HEK293 (cell line): Measurements from ENCODE around the gene PLEKHJ1.

ENCODE experiments used
- CTCF ChIA-PET: fragments of 350-600 bp; formaldehyde crosslinking; extraction: SDS; loops from one replicate; lab custom pipeline; 2021; ENCODE audit warnings: antibody characterized with exemption; lab: Yijun Ruan, JAX
- POLR2A ChIA-PET: fragments of 300-600 bp; formaldehyde crosslinking; extraction: SDS; loops from one replicate; lab custom pipeline; 2020; ENCODE audit warnings: antibody characterized with exemption, inconsistent platforms; lab: Yijun Ruan, JAX
- H3K27ac ChIP-seq: fragments of 200-500 bp; sonication (Bioruptor generic); 2 replicates; pipeline ENCODE4 v1.5.1; 2014; ENCODE audit warnings: low read depth, low read length, control low read depth, inconsistent platforms; ENCODE audit errors: extremely low read depth
- H3K36me3 ChIP-seq, 2 experiments: fragments of 200-500 bp in 1 of 2; sonication (Bioruptor generic) in 1 of 2; 1 replicate in 1 of 2; 2 replicates in 1 of 2; pipeline ENCODE4 v1.5.1; 2014 to 2017; ENCODE audit warnings: inconsistent platforms in 2 of 2, low read length in 2 of 2; ENCODE audit not compliant: control insufficient read depth in 2 of 2, insufficient read depth in 1 of 2
- H3K4me1 ChIP-seq: fragments of 200-500 bp; sonication (Bioruptor generic); 2 replicates; pipeline ENCODE4 v1.5.1; 2014; ENCODE audit warnings: mild to moderate bottlenecking, low read length, inconsistent platforms; ENCODE audit not compliant: control insufficient read depth, insufficient read depth
- H3K4me3 ChIP-seq: 2 replicates; pipeline ENCODE4 v1.5.1; 2011; ENCODE audit warnings: low read depth, mild to moderate bottlenecking, control low read depth, low read length, moderate library complexity
- H3K9me3 ChIP-seq: fragments of 200-500 bp; sonication (Bioruptor generic); 2 replicates; pipeline ENCODE4 v1.5.1; 2014; ENCODE audit warnings: low read depth, low read length, inconsistent platforms; ENCODE audit not compliant: control insufficient read depth, insufficient read depth
- GLI4 ChIP-seq: fragments of 450-650 bp; formaldehyde crosslinking; IDR thresholded peaks from 2 replicates; pipeline ENCODE4 v1.5.1; 2016; ENCODE audit warnings: missing biosample characterization, missing genetic modification characterization
- GLIS1 ChIP-seq: fragments of 450-650 bp; formaldehyde crosslinking; IDR thresholded peaks from 2 replicates; pipeline ENCODE4 v1.5.1; 2016; ENCODE audit warnings: missing biosample characterization, missing genetic modification characterization
- KLF7 ChIP-seq: fragments of 450-650 bp; formaldehyde crosslinking; IDR thresholded peaks from 2 replicates; pipeline ENCODE4 v1.5.1; 2016; ENCODE audit warnings: missing biosample characterization, missing genetic modification characterization, borderline replicate concordance
- MYNN ChIP-seq: fragments of 450-650 bp; formaldehyde crosslinking; IDR thresholded peaks from 2 replicates; pipeline ENCODE4 v1.5.1; 2016; ENCODE audit warnings: missing biosample characterization, missing genetic modification characterization, borderline replicate concordance
- OVOL3 ChIP-seq: fragments of 450-650 bp; formaldehyde crosslinking; IDR thresholded peaks from 2 replicates; pipeline ENCODE4 v1.5.1; 2016; ENCODE audit warnings: missing biosample characterization, missing genetic modification characterization
- PRDM1 ChIP-seq: fragments of 450-650 bp; formaldehyde crosslinking; IDR thresholded peaks from 2 replicates; pipeline ENCODE4; 2016; ENCODE audit warnings: missing biosample characterization, missing genetic modification characterization
- SCRT1 ChIP-seq: fragments of 450-650 bp; formaldehyde crosslinking; IDR thresholded peaks from 2 replicates; pipeline ENCODE4 v1.5.1; 2016; ENCODE audit warnings: missing biosample characterization, missing genetic modification characterization, borderline replicate concordance
- SCRT2 ChIP-seq: fragments of 450-650 bp; formaldehyde crosslinking; IDR thresholded peaks from 2 replicates; pipeline ENCODE4 v1.5.1; 2016; ENCODE audit warnings: missing biosample characterization, missing genetic modification characterization
- WT1 ChIP-seq: fragments of 450-650 bp; formaldehyde crosslinking; IDR thresholded peaks from 2 replicates; pipeline ENCODE4 v1.5.1; 2016; ENCODE audit warnings: missing biosample characterization, missing genetic modification characterization
- ZBTB8A ChIP-seq: fragments of 450-650 bp; formaldehyde crosslinking; IDR thresholded peaks from 2 replicates; pipeline ENCODE4 v1.5.1; 2016; ENCODE audit warnings: missing biosample characterization, missing genetic modification characterization
- ZNF112 ChIP-seq: fragments of 450-650 bp; formaldehyde crosslinking; IDR thresholded peaks from 2 replicates; pipeline ENCODE4 v1.5.0; 2017; ENCODE audit warnings: missing biosample characterization, missing genetic modification characterization
- ZNF175 ChIP-seq: fragments of 450-650 bp; formaldehyde crosslinking; IDR thresholded peaks from 2 replicates; pipeline ENCODE4 v1.5.1; 2016; ENCODE audit warnings: missing biosample characterization, missing genetic modification characterization
- ZNF560 ChIP-seq: fragments of 450-650 bp; formaldehyde crosslinking; IDR thresholded peaks from 2 replicates; pipeline ENCODE4 v1.5.1; 2017; ENCODE audit warnings: missing biosample characterization, missing genetic modification characterization, borderline replicate concordance
- ZNF629 ChIP-seq: fragments of 450-650 bp; formaldehyde crosslinking; IDR thresholded peaks from 2 replicates; pipeline ENCODE4 v1.5.1; 2017; ENCODE audit warnings: missing biosample characterization, missing genetic modification characterization
- ZNF660 ChIP-seq: fragments of 450-650 bp; IDR thresholded peaks from 2 replicates; pipeline ENCODE4 v1.5.1; 2018; ENCODE audit warnings: missing biosample characterization, mild to moderate bottlenecking, missing genetic modification characterization
- ZNF707 ChIP-seq: fragments of 450-650 bp; formaldehyde crosslinking; IDR thresholded peaks from 2 replicates; pipeline ENCODE4 v1.5.1; 2016; ENCODE audit warnings: missing biosample characterization, missing genetic modification characterization
- ZNF792 ChIP-seq: fragments of 450-650 bp; formaldehyde crosslinking; IDR thresholded peaks from 2 replicates; pipeline ENCODE4 v1.5.1; 2016; ENCODE audit warnings: missing biosample characterization, missing genetic modification characterization
- ZNF843 ChIP-seq: fragments of 450-650 bp; formaldehyde crosslinking; IDR thresholded peaks from 2 replicates; pipeline ENCODE4 v1.5.1; 2016; ENCODE audit warnings: missing biosample characterization, missing genetic modification characterization
- TF ChIP-seq, protein P1 (sequence below): fragments of 450-650 bp; formaldehyde crosslinking; IDR thresholded peaks from 2 replicates; pipeline ENCODE4 v1.5.1; 2016; ENCODE audit warnings: missing biosample characterization, missing genetic modification characterization
- TF ChIP-seq, protein P2 (sequence below): fragments of 450-650 bp; formaldehyde crosslinking; IDR thresholded peaks from 2 replicates; pipeline ENCODE4 v1.5.1; 2016; ENCODE audit warnings: missing biosample characterization, missing genetic modification characterization
- TF ChIP-seq, protein P3 (sequence below): fragments of 450-650 bp; formaldehyde crosslinking; optimal IDR thresholded peaks from 2 replicates; pipeline ENCODE3; 2016; ENCODE audit warnings: missing biosample characterization, mild to moderate bottlenecking, missing genetic modification characterization
- TF ChIP-seq, protein P4 (sequence below): fragments of 450-650 bp; formaldehyde crosslinking; IDR thresholded peaks from 2 replicates; pipeline ENCODE4 v1.5.1; 2016; ENCODE audit warnings: missing biosample characterization, missing genetic modification characterization
- TF ChIP-seq, protein P5 (sequence below): fragments of 450-650 bp; formaldehyde crosslinking; IDR thresholded peaks from 2 replicates; pipeline ENCODE4 v1.5.1; 2017; ENCODE audit warnings: missing biosample characterization, missing genetic modification characterization

Gene PLEKHJ1

DNA sequence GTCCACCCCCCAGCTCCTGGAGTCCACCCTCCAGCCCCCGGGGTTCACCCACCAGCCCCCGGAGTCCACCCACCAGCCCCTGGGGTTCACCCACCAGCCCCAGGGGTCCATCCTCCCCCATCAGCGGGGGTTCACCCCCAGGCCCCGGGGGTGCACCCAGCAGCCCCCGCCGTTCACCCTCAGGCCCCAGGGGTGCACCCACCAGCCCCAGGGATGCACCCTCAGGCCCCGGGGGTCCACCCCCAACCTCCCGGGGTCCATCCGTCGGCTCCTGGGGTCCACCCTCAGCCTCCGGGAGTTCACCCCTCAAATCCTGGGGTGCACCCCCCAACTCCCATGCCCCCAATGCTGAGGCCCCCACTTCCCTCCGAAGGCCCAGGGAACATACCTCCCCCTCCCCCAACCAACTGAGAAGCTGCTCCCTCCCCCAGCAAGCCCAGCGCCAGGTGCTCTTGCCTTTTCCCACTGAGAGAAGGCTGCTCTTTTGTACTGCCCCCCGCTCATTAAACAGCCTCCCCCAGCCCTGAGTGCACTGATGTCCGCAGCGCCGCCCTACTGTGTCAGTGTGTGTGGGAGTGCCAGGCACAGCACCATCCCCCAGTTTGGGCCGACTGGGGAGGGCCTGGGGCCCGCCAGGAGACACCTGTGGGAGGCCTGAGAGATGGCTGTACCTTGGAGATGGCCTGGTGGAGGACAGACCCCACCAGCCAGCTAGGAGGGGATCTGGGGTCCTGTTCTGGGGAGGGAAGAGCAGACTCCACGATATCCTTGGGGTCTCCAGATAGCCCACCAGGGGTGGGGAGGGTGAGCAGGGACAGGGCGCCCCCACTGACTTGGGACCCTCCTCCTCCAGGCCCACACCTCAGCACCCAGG lies 12.2 kb upstream of the PLEKHJ1 start (continued):
- TF ChIP-seq, protein P1, sequence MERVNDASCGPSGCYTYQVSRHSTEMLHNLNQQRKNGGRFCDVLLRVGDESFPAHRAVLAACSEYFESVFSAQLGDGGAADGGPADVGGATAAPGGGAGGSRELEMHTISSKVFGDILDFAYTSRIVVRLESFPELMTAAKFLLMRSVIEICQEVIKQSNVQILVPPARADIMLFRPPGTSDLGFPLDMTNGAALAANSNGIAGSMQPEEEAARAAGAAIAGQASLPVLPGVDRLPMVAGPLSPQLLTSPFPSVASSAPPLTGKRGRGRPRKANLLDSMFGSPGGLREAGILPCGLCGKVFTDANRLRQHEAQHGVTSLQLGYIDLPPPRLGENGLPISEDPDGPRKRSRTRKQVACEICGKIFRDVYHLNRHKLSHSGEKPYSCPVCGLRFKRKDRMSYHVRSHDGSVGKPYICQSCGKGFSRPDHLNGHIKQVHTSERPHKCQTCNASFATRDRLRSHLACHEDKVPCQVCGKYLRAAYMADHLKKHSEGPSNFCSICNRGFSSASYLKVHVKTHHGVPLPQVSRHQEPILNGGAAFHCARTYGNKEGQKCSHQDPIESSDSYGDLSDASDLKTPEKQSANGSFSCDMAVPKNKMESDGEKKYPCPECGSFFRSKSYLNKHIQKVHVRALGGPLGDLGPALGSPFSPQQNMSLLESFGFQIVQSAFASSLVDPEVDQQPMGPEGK (tag by site-specific recombination): peak; percentile 16; the same call in 1 of the 2 replicates
- TF ChIP-seq SCRT1 (tag by site-specific recombination) (peak; percentile 79), ZNF629 (tag by site-specific recombination) (no peak)

DNA sequence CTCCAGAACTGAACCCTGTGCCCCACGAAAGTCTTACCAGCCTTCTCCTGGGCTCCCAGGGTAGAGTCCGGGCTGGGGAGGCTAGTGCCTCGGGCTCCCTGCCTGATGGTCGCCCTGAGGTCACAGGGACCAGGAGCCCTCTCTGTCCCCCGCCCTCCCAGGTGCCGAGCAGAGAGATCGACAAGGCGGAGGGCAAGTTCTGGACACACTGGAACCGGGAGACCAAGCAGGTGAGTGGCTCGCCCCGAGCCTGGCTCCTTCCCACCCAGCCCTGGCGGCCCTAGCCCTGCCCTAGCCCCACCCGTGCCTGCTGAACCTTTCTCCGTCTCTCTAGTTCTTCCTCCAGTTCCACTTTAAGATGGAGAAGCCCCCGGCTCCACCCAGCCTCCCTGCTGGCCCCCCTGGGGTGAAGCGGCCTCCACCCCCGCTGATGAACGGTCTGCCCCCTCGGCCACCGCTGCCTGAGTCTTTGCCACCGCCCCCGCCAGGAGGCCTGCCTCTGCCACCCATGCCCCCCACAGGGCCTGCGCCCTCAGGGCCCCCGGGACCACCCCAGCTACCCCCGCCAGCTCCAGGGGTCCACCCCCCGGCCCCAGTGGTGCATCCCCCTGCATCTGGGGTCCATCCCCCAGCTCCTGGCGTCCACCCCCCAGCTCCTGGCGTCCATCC lies 11.4 kb upstream of the PLEKHJ1 start:
- H3K9me3 ChIP-seq: no peaks in the 10 kb centered on the region
- POLR2A ChIA-PET: interaction anchor here (3.4 kb wide), 1 partner anchor 9 kb away, joined by 14 read pairs; no protein-coding TSS in a partner anchor
- TF ChIP-seq OVOL3: no peak
- no peak for TF ChIP-seq ZNF175 (tag by site-specific recombination)
- TF ChIP-seq PRDM1 (tag by site-specific recombination): no peak
- TF ChIP-seq SCRT2: no peak
- no peak for TF ChIP-seq GLI4
- TF ChIP-seq ZNF843 (tag by site-specific recombination): no peak
- peak; percentile 68; the same call in 1 of the 2 replicates for TF ChIP-seq ZBTB8A
- TF ChIP-seq MYNN (tag by site-specific recombination): no peak
- no peak for TF ChIP-seq ZNF112 (tag by site-specific recombination)
- TF ChIP-seq ZNF560 (tag by site-specific recombination): no peak
- TF ChIP-seq ZNF707: no peak
- TF ChIP-seq, protein P2, sequence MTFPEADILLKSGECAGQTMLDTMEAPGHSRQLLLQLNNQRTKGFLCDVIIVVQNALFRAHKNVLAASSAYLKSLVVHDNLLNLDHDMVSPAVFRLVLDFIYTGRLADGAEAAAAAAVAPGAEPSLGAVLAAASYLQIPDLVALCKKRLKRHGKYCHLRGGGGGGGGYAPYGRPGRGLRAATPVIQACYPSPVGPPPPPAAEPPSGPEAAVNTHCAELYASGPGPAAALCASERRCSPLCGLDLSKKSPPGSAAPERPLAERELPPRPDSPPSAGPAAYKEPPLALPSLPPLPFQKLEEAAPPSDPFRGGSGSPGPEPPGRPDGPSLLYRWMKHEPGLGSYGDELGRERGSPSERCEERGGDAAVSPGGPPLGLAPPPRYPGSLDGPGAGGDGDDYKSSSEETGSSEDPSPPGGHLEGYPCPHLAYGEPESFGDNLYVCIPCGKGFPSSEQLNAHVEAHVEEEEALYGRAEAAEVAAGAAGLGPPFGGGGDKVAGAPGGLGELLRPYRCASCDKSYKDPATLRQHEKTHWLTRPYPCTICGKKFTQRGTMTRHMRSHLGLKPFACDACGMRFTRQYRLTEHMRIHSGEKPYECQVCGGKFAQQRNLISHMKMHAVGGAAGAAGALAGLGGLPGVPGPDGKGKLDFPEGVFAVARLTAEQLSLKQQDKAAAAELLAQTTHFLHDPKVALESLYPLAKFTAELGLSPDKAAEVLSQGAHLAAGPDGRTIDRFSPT (tag by site-specific recombination): peak; percentile 80
- no peak for TF ChIP-seq ZNF792 (tag by site-specific recombination)
- no peak for TF ChIP-seq ZNF660 (tag by site-specific recombination)
- TF ChIP-seq GLIS1 (tag by site-specific recombination): peak; percentile 88
- no peak for TF ChIP-seq WT1 (tag by site-specific recombination)
- TF ChIP-seq, protein P3, sequence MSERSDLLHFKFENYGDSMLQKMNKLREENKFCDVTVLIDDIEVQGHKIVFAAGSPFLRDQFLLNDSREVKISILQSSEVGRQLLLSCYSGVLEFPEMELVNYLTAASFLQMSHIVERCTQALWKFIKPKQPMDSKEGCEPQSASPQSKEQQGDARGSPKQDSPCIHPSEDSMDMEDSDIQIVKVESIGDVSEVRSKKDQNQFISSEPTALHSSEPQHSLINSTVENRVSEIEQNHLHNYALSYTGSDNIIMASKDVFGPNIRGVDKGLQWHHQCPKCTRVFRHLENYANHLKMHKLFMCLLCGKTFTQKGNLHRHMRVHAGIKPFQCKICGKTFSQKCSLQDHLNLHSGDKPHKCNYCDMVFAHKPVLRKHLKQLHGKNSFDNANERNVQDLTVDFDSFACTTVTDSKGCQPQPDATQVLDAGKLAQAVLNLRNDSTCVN: no peak
- TF ChIP-seq KLF7: no peak
- TF ChIP-seq, protein P4, sequence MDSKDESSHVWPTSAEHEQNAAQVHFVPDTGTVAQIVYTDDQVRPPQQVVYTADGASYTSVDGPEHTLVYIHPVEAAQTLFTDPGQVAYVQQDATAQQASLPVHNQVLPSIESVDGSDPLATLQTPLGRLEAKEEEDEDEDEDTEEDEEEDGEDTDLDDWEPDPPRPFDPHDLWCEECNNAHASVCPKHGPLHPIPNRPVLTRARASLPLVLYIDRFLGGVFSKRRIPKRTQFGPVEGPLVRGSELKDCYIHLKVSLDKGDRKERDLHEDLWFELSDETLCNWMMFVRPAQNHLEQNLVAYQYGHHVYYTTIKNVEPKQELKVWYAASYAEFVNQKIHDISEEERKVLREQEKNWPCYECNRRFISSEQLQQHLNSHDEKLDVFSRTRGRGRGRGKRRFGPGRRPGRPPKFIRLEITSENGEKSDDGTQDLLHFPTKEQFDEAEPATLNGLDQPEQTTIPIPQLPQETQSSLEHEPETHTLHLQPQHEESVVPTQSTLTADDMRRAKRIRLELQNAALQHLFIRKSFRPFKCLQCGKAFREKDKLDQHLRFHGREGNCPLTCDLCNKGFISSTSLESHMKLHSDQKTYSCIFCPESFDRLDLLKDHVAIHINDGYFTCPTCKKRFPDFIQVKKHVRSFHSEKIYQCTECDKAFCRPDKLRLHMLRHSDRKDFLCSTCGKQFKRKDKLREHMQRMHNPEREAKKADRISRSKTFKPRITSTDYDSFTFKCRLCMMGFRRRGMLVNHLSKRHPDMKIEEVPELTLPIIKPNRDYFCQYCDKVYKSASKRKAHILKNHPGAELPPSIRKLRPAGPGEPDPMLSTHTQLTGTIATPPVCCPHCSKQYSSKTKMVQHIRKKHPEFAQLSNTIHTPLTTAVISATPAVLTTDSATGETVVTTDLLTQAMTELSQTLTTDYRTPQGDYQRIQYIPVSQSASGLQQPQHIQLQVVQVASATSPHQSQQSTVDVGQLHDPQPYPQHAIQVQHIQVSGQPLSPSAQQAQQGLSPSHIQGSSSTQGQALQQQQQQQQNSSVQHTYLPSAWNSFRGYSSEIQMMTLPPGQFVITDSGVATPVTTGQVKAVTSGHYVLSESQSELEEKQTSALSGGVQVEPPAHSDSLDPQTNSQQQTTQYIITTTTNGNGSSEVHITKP (tag by site-specific recombination): no peak
- TF ChIP-seq, protein P5, sequence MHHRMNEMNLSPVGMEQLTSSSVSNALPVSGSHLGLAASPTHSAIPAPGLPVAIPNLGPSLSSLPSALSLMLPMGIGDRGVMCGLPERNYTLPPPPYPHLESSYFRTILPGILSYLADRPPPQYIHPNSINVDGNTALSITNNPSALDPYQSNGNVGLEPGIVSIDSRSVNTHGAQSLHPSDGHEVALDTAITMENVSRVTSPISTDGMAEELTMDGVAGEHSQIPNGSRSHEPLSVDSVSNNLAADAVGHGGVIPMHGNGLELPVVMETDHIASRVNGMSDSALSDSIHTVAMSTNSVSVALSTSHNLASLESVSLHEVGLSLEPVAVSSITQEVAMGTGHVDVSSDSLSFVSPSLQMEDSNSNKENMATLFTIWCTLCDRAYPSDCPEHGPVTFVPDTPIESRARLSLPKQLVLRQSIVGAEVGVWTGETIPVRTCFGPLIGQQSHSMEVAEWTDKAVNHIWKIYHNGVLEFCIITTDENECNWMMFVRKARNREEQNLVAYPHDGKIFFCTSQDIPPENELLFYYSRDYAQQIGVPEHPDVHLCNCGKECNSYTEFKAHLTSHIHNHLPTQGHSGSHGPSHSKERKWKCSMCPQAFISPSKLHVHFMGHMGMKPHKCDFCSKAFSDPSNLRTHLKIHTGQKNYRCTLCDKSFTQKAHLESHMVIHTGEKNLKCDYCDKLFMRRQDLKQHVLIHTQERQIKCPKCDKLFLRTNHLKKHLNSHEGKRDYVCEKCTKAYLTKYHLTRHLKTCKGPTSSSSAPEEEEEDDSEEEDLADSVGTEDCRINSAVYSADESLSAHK (tag by site-specific recombination): no peak

More for the DNA sequence above, 11.4 kb upstream of the PLEKHJ1 start:
- Histone ChIP-seq H3K4me1 (no peaks in the 10 kb centered on the region), H3K36me3 (peaks cover 10 to 64% of the 10 kb centered on the region in 2 experiments), H3K27ac (0 out of 2 replicates have a peak overlapping the region, but pooled peaks have one; percentile 16), H3K4me3 (no peak overlapping the region)
- CTCF ChIA-PET: no interaction called here
